ENCODE measurements around the gene MYO18B.

Gene MYO18B

GRCh38 chr22:26065847-26066246 is 323.9 kb downstream of the MYO18B start:
- no peak for DNase-seq

GRCh38 chr22:26066534-26066933 is 324.5 kb downstream of the MYO18B start:
- DNase-seq: no peak

- no peak for DNase-seq
Measured at GRCh38 chr22:26068571-26068970, 326.6 kb downstream of the MYO18B start.

GRCh38 chr22:26072621-26073020 is 330.6 kb downstream of the MYO18B start:
- no peak for DNase-seq

- no peak for DNase-seq
Measured at GRCh38 chr22:26075251-26075650, 333.3 kb downstream of the MYO18B start.

- no peak for DNase-seq
Measured at GRCh38 chr22:26079009-26079408, 337.0 kb downstream of the MYO18B start.

Data from fibroblast of upper back skin (primary cell).